GM12878 (cell line): ENCODE measurements around the gene IREB2. TPM values are rescaled to one million over a fixed set of nuclear protein-coding genes. Genes with fewer than 3 reads are reported as not detected.

Experiments used
- ATAC-seq: fragments of 200-7000 bp; cut with Tn5 transposase; 3 replicates; pipeline ENCODE4 v1.9.1; 2020; ENCODE audit warnings: mild to moderate bottlenecking, moderate library complexity
- BruUV-seq: library from RNA; stranded (reverse); fragments of 400-500 nt; replicated peaks from 2 replicates; lab custom pipeline; 2021; lab: Mats Ljungman, UMichigan
- CTCF ChIA-PET: fragments of 300-600 bp; sonication (Branson Sonifier 250); formaldehyde crosslinking; extraction: SDS; loops from one replicate; lab custom pipeline; 2021; ENCODE audit warnings: inconsistent platforms; lab: Yijun Ruan, JAX
- POLR2A ChIA-PET: fragments of 350-600 bp; formaldehyde crosslinking; extraction: SDS; loops from one replicate; lab custom pipeline; 2021; ENCODE audit warnings: inconsistent platforms; lab: Charles Lee
- RAD21 ChIA-PET: fragments of 300-600 bp; sonication (Branson Sonifier 250); formaldehyde crosslinking; loops from one replicate; lab custom pipeline; 2023; ENCODE audit warnings: antibody characterized with exemption; ENCODE audit not compliant: unreplicated experiment; lab: Charles Lee
- SMC1A ChIA-PET: fragments of 300-600 bp; sonication (Branson Sonifier 250); formaldehyde crosslinking; loops from one replicate; lab custom pipeline; 2023; ENCODE audit not compliant: unreplicated experiment, uncharacterized antibody; lab: Charles Lee
- DNase-seq: peaks from one replicate; pipeline ENCODE4 v3.0.0-alpha.2; 2011; ENCODE audit warnings: low read depth, low spot score
- FAIRE-seq: peaks from 3 replicates; lab custom pipeline; 2011; peaks lifted over from hg19 to GRCh38; lab: Jason Lieb, UNC
- H2AFZ ChIP-seq: 2 replicates; pipeline ENCODE4 v1.6.0; 2011; ENCODE audit warnings: low read depth, low read length, control low read depth; ENCODE audit not compliant: control insufficient read depth
- H3K27ac ChIP-seq: 2 replicates; pipeline ENCODE4 v1.5.1; 2011; ENCODE audit warnings: control low read depth; ENCODE audit not compliant: control insufficient read depth, insufficient read depth
- H3K27me3 ChIP-seq, 2 experiments: replicated peaks in 1 of 2; 2 replicates each; pipeline versions ENCODE4 v1.6.0 to v1.6.1; 2011; ENCODE audit warnings: low read length in 1 of 2; ENCODE audit not compliant: control insufficient read depth in 2 of 2, insufficient read depth in 2 of 2
- H3K36me3 ChIP-seq, 2 experiments: 2 replicates each; pipeline ENCODE4 v1.5.1; 2011; ENCODE audit warnings: low read length in 1 of 2; ENCODE audit not compliant: control insufficient read depth in 2 of 2, insufficient read depth in 2 of 2
- H3K4me1 ChIP-seq: 2 replicates; pipeline ENCODE4 v1.6.1; 2011; ENCODE audit warnings: mild to moderate bottlenecking, low read length, moderate library complexity, mixed read lengths; ENCODE audit not compliant: control insufficient read depth, insufficient read depth
- H3K4me2 ChIP-seq: 2 replicates; pipeline ENCODE4 v1.6.0; 2011; ENCODE audit warnings: control low read depth; ENCODE audit not compliant: control insufficient read depth, insufficient read depth
- H3K4me3 ChIP-seq: fragments of 200-600 bp; sonication (generic); 2 replicates; pipeline ENCODE4 v1.5.1; 2016
- H3K79me2 ChIP-seq: 2 replicates; pipeline ENCODE4 v1.6.0; 2011; ENCODE audit warnings: low read length; ENCODE audit not compliant: control insufficient read depth, insufficient read depth
- H3K9ac ChIP-seq: 2 replicates; pipeline ENCODE4 v1.8.0; 2011; ENCODE audit warnings: low read length, control low read depth, mixed read lengths; ENCODE audit not compliant: control insufficient read depth, insufficient read depth
- H3K9me3 ChIP-seq: replicated peaks from 3 replicates; pipeline ENCODE4 v1.5.1; 2011; ENCODE audit warnings: mild to moderate bottlenecking, low read length; ENCODE audit not compliant: control insufficient read depth, insufficient read depth
- H4K20me1 ChIP-seq: 2 replicates; pipeline ENCODE4 v1.6.0; 2011; ENCODE audit not compliant: control insufficient read depth, insufficient read depth
- BACH1 ChIP-seq: fragments of 450-650 bp; IDR thresholded peaks from 2 replicates; pipeline ENCODE4 v1.6.1; 2017; ENCODE audit warnings: mild to moderate bottlenecking, borderline replicate concordance
- CEBPB ChIP-seq, 2 experiments: fragments of 150-350 bp in 1 of 2; IDR thresholded peaks; 2 replicates each; pipeline ENCODE4 v1.6.1; 2012 to 2014; ENCODE audit warnings: low read depth in 2 of 2, low read length in 2 of 2, borderline replicate concordance in 1 of 2, inconsistent platforms in 1 of 2
- E4F1 ChIP-seq: fragments of 450-650 bp; IDR thresholded peaks from 2 replicates; pipeline ENCODE4 v1.6.1; 2018; ENCODE audit warnings: borderline replicate concordance, mild to moderate bottlenecking; ENCODE audit not compliant: partially characterized antibody
- ELK1 ChIP-seq: IDR thresholded peaks from 2 replicates; pipeline ENCODE4 v1.6.1; 2012; ENCODE audit warnings: low read depth, low read length, improper control_type of control experiment
- ESRRA ChIP-seq: IDR thresholded peaks from 2 replicates; pipeline ENCODE4 v1.6.1; 2012; ENCODE audit warnings: mild to moderate bottlenecking, low read length, improper control_type of control experiment
- HDGF ChIP-seq: fragments of 450-650 bp; IDR thresholded peaks from 2 replicates; pipeline ENCODE4 v1.6.1; 2016; ENCODE audit warnings: antibody characterized with exemption
- IRF3 ChIP-seq: fragments of 450-650 bp; IDR thresholded peaks from 2 replicates; pipeline ENCODE4 v1.6.1; 2014; ENCODE audit warnings: mild to moderate bottlenecking
- JUNB ChIP-seq: IDR thresholded peaks from 2 replicates; pipeline ENCODE4 v1.6.1; 2016; ENCODE audit warnings: antibody characterized with exemption, mild to moderate bottlenecking
- MAX ChIP-seq: IDR thresholded peaks from 2 replicates; pipeline ENCODE4 v1.6.1; 2012; ENCODE audit warnings: low read depth, low read length, improper control_type of control experiment
- MXI1 ChIP-seq: fragments of 150-350 bp; IDR thresholded peaks from 2 replicates; pipeline ENCODE4 v1.6.1; 2011; ENCODE audit warnings: low read depth, mild to moderate bottlenecking, inconsistent platforms, low read length, improper control_type of control experiment
- NFXL1 ChIP-seq: fragments of 450-650 bp; IDR thresholded peaks from 2 replicates; pipeline ENCODE4 v1.6.1; 2017; ENCODE audit warnings: antibody characterized with exemption, mild to moderate bottlenecking, borderline replicate concordance
- PML ChIP-seq: IDR thresholded peaks from 2 replicates; pipeline ENCODE4 v1.6.1; 2012; ENCODE audit warnings: low read length, inconsistent platforms
- PRDM15 ChIP-seq: fragments of 450-650 bp; formaldehyde crosslinking; IDR thresholded peaks from 2 replicates; pipeline ENCODE4 v1.4.0; 2020; ENCODE audit warnings: mild to moderate bottlenecking, moderate library complexity
- RAD21 ChIP-seq: IDR thresholded peaks from 2 replicates; pipeline ENCODE4 v1.6.1; 2011; ENCODE audit warnings: mild to moderate bottlenecking, low read depth, low read length, moderate library complexity; ENCODE audit not compliant: insufficient read depth
- TARDBP ChIP-seq: IDR thresholded peaks from 2 replicates; pipeline ENCODE4 v1.6.1; 2016; ENCODE audit warnings: borderline replicate concordance
- ZNF217 ChIP-seq: fragments of 450-650 bp; IDR thresholded peaks from 2 replicates; pipeline ENCODE4 v1.6.1; 2017; ENCODE audit warnings: antibody characterized with exemption, mild to moderate bottlenecking
- ZNF622 ChIP-seq: fragments of 450-650 bp; IDR thresholded peaks from 2 replicates; pipeline ENCODE4 v1.6.1; 2017; ENCODE audit warnings: mild to moderate bottlenecking, inconsistent platforms
- WGBS: methylation state at CpG from one replicate; pipeline ENCODE4 v1.1.6; 2016; ENCODE audit warnings: low lambda C conversion rate; ENCODE audit not compliant: insufficient replicate concordance, insufficient coverage; ENCODE audit errors: missing lambda C conversion rate; 5-methylcytosine and 5-hydroxymethylcytosine counted together
- in situ Hi-C: fragments of 300-500 bp; cut with MboI; formaldehyde crosslinking; loops from 9 replicates; pipeline ENCODE4 v1.14.3; 2018; ENCODE audit warnings: mixed read lengths
- intact Hi-C: fragments of 100-400 bp; cut with micrococcal nuclease; formaldehyde crosslinking; loops from one replicate; pipeline ENCODE4 v1.14.2; 2022; ENCODE audit not compliant: unreplicated experiment
- polyA plus RNA-seq, 11 experiments: library from polyadenylated mRNA; depleted of rRNA in 4 of 11; unstranded in 6 of 11; stranded (reverse) in 5 of 11; fragments of >200 nt; fragmentation: Nextera tagmentation in 4 of 11; fragmentation: Illumina TruSeq in 1 of 11; extraction: Ambion mirVana in 4 of 11; extraction: Trizol in 1 of 11; gene quantifications; 1 replicate in 1 of 11; 2 replicates in 10 of 11; pipeline versions ENCODE4 v1.2.1 to v1.2.3, GENCODE V29; 2011 to 2016; ENCODE audit warnings: inconsistent platforms in 2 of 11, missing spikeins in 2 of 11, low read depth in 1 of 11
- total RNA-seq, 4 experiments: library from RNA; depleted of rRNA in 3 of 4; stranded (reverse); fragments of >200 nt in 3 of 4; fragmentation: Illumina TruSeq in 1 of 4; extraction: Trizol in 1 of 4; gene quantifications; 2 replicates each; pipeline versions ENCODE4 v1.2.1 to v1.2.3, GENCODE V29; 2013 to 2021

IREB2 gene
- total and polyA plus RNA-seq, 10 of the 15 experiments (the other 5 are each of a cell fraction or from before 2014, with no cell fraction given): 13.0 to 52.4 (median 24.4) TPM

GRCh38 chr15:78509726-78510312 lies 71.8 kb downstream of the IREB2 start:
- Histone ChIP-seq H3K36me3 (no peaks in the 10 kb centered on the region), H3K4me3 (no peak overlapping the region), H3K9ac (no peak overlapping the region), H3K4me1 (no peaks in the 10 kb centered on the region), H2AFZ (no peak overlapping the region), H3K79me2 (no peaks in the 10 kb centered on the region), H3K9me3 (no peaks in the 10 kb centered on the region), H3K4me2 (no peak overlapping the region), H3K27me3 (no peaks in the 10 kb centered on the region), H4K20me1 (no peaks in the 10 kb centered on the region), H3K27ac (no peak overlapping the region)
- in situ Hi-C loops (no loop called here), intact Hi-C loops (no loop called here)
- CTCF ChIA-PET: no interaction called here
- POLR2A ChIA-PET: no interaction called here
- TF ChIP-seq IRF3 (no peak), NFXL1 (no peak), MXI1 (no peak), E4F1 (no peak), JUNB (no peak), ESRRA (no peak), TARDBP (no peak), ZNF622 (no peak), CEBPB (IDR thresholded peaks at IDR 0.05; ENCODE audit: borderline replicate concordance in 1 of 2, low read depth in 2 of 2, low read length in 2 of 2) (no peak), HDGF (no peak), ELK1 (no peak), BACH1 (no peak), MAX (no peak), PML (no peak), ZNF217 (no peak), RAD21 (no peak), PRDM15 (CRISPR knock-in tag) (no peak)
- RAD21 ChIA-PET: no interaction called here
- 44% methylated on average over 6 of the region's 6 CpGs for WGBS
- BruUV-seq: no TSS peak
- FAIRE-seq: no peak
- ATAC-seq: no peak
- no peak for DNase-seq
- SMC1A ChIA-PET: no interaction called here
